Non-pigmented ciliary epithelial cell (primary cell): ENCODE measurements around the gene FUT8.
"Not testable (repeated sequence)": the region's sequence is repeated elsewhere in the genome, so short reads cannot be mapped to it uniquely, and the experiment has no call there.

Experiments used
- DNase-seq: peaks from one replicate; pipeline ENCODE4 v3.0.0-alpha.2; 2010; ENCODE audit warnings: low read depth

The FUT8 gene

DNA sequence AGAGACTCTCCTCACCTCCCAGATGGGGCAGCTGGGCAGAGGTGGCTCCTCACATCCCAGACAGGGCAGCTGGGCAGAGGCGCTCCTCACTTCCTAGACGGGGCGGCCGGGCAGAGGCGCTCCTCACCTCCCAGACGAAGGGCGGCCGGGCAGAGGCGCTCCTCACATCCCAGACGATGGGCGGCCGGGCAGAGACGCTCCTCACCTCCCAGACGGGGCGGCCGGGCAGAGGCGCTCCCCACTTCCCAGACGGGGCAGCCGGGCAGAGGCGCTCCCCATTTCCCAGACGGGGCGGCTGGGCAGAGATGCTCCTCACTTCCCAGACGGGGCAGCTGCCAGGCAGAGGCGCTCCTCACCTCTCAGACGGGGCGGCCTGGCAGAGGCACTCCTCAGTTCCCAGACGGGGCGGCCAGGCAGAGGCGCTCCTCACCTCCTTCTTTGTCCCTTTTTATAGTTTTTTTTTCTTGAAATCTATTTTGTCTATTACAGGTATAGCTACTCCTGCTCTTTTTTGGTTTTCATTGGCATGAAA, 304.9 kb downstream of the FUT8 start:
- DNase-seq = not testable (repeated sequence)

DNA sequence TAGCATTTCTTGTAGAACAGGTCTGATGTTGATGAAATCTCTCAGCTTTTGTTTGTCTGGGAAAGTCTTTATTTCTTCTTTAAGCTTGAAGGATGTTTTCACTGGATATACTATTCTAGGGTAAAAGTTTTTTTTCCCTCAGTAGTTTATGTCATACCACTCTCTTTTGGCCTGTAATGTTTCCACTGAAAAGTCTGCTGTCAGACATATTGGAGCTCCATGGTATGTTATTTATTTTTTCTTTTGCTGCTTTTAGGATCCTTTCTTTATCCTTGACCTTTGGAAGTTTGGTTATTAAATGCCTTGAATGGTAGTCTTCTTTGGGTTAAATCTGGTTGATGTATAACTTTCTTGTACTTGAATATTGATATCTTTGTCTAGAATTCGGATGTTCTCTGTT, 306.1 kb downstream of the FUT8 start:
- DNase-seq = no peak

GRCh38 chr14:65720171-65720570, 307.6 kb downstream of the FUT8 start:
- no peak for DNase-seq

- DNase-seq = no peak
Observed at GRCh38 chr14:65720743-65721142, 308.2 kb downstream of the FUT8 start.

DNA sequence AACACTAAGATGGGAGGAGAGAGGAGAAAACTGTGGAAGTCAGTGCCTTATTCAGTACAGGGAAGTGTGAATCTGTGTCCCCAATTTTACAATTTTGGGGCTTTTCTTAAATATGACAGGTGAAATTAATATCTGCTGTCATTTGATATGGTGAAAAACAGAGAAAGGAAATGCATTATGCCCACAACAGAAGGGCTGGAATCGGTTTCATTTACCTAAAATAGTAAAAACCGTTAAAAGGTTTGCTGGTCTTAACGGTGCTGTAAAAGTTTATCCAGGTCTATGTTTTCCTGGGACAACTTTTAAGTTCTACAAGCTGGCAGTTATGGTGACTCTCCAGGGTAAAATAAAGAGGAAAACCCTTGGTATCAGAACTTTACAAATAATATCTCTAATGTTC, 310.8 kb downstream of the FUT8 start:
- no peak for DNase-seq

DNA sequence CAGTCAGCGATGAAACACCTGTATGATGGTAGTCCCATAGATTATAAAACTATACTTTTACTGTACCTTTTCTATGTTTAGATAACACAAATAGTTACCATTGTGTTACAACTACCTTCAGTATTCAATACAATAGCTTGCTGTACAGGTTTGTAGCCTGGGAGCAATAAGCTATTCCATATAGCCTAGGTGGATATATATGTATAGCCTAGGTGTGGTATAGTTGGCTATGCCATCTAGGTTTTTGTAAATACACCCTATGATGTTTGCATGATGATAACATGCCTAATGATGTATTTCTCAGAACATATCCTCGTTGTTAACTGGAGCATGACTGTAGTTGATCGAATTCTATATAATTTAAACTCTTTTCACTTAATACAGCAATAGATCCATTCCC, 316.1 kb downstream of the FUT8 start:
- no peak for DNase-seq

DNA sequence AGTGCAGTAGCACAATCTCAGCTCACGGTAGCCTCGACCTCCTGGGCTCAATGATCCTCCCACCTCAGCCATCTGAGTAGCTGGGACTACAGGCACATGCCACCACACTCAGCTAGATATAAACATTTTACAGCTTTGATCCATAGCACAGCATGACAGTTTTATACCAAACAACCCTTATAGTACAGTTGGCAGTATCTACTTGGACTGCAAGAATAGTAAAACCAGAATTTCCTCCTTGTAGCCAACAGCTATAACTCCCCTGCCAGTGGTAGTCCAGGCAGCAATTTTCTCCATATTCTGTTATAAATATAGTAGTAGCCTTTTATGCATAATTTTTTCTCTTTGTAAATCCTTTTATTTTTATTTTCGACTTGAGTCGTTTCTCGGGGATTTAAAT, 317.0 kb downstream of the FUT8 start:
- no peak for DNase-seq

DNA sequence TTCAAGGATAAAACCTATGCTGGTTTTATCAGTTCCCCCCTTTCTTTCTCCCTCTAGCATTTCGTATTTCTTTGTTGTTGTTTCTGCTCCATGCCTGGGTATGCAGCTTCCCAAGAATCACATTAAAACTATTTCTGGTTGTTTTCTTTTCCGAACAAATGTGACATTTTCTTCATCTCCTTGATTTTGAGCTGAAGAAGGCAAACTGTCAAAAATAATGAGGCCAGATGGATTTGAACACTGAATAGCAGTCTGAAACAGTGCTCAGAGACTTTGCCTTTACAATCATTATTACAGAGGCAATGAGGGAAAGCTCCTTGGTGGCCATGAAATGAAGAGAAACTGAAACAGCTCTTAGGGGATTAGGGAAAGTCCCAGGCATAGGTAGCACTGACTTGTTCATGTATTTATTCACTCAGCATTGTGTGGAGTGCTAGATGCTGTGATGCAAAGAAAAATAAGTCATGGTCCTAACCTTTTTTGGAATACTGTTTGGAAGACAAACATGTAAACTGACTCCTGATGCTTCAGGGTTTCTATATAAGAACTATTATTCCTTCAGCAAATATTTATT, 319.5 kb downstream of the FUT8 start:
- no peak for DNase-seq

DNA sequence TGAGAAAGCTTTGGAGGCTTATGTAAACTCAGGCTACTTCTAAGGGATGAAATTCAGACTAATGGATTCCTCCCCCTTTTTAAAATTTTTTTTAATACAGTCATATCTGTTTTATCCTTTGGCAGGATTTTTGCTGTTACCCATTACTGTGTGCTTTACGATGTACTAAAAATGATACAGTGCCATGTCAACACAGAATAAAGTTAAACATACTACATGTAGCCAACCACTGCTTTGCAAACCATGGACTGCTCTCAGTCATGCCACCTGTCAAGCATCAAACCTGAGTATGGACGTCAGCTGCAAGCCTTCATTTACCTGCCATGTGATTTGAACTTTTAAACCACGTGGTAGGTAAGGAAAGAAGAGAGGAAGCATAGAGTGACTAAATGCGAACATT, 325.8 kb downstream of the FUT8 start:
- DNase-seq = no peak

DNA sequence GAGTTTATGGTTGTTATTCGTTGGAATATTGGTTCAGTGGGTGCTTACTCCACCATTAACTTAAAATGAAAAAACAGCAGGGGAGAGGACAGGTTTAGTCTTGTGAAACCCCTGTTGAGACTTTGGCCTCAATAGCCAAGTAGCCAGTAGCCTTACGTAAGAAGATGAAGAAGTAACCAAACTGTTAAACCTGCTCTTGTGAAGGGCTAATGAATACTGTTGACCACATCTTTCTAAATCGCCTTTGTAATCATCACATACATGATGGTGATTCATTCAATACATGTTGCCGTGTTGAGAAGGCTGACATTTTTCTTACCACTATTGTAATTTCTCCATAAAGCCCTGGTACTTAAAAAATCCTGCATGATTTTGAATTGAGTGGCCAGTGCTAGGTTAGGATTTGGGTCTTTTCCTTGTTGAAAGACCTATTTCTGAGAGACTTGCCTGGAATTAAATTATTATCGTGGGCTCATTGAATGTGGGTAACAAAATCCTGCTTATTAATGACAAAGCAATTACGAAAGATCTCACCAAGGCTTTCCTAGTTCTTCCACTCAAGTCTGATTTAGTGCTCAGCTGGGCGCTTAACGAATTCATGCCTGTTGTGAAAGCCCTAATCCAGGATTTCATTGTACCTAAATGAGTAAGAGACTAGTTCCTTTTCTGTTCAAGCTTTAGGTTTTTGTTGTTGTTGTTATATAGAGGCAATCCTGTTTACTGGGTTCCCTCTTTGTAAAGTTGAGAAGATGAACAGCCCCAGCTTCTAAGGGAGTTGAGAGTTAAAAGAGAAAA, 333.1 kb downstream of the FUT8 start:
- no peak for DNase-seq

GRCh38 chr14:65748796-65749195, 336.3 kb downstream of the FUT8 start:
- no peak for DNase-seq

GRCh38 chr14:65749287-65749686, 336.8 kb downstream of the FUT8 start:
- no peak for DNase-seq

DNA sequence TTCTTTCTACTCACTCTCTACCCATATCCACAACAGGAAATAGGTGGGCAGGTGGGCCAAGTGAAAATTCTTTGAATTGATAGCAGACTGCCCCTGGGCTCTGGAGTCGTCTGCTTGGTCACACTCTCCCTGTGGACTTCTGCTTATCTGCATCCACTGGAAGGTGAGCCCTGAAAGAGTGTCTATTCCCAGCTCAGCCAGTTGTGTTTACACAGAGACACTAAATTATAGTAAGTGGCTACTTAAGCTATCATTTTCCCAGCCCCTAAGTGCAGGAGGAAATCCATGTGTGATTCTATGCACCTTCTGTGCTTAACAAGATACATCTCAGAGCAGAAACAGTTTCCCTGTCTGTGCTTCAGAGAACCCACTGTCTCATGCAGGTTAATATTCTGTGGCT, 338.4 kb downstream of the FUT8 start:
- no peak for DNase-seq

- no peak for DNase-seq
Observed at GRCh38 chr14:65751510-65751909, 339.0 kb downstream of the FUT8 start.

DNA sequence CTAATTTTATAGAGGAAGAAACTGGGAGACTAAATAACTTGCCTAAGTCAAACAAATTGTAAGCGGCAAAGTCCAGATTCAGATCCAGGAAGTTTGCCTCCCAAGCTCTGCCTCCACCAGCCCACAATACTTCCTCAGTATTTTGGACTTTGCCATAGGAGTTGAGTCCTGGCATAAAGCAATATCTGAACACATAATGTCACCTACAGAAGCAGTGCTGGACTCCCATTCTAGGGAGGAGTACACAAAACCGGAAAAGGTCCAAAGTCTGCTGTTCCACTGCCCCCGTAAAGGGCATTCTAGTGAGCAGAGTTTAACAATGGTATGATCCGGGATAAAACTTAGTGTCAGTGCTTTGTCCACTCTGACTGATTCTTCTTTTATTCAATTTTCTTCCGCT, 340.5 kb downstream of the FUT8 start:
- DNase-seq = no peak

DNA sequence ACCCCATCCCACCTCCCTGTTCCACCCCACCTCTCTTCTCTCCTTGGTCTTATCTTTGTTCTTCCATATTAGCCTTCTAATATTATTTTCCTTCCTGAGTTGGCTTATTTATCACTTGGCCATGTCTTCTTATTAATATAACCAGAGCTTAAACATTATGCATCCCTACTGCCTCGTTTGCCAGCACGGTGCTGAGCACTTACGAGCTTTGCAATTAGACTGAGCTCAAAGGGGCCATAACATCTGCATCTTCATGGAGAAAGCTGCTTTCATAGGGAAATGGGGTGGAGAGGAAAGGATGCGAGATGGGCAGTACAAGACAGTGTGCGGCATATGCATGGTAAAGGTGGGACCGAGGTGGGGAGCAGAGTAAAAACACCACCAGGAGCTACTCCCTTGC, 342.8 kb downstream of the FUT8 start:
- DNase-seq = no peak

DNA sequence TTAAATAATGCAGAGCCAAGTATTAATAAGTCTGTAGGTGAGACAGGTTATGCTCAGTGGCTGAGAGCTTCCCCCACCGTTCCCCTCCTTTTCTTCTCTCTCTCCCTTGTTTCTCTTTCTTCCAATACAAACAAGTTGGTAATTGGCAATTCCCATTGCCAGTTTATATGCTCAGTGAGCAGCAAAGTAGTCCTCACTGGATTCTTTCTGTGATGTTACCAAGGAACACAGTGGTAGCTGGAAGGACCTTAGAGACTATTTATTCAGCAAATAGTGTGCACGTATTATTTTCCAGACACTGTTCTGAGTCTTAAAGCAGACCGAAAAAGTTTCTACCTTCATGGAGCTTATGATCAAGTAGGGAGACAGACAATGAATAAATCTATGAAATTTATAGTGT, 344.4 kb downstream of the FUT8 start:
- no peak for DNase-seq

DNA sequence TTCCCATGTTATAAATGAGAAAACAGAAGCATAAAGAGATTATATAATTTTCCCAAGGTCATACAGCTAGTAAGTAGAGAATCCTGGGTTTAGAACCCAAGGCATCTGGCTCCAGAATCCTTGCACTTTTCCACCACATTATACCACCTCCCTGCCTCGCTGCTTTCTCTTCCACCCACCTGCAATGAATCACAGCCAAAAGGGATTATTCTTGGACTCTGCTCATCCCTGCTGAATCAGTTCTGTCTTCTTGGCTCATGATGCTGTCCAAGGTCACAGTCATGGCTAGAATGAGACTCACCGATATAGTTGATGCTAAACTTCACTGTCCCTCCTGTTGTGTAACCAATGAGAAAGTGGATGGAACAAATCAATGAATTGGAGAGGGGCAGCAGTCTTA, 356.6 kb downstream of the FUT8 start:
- DNase-seq = no peak

DNA sequence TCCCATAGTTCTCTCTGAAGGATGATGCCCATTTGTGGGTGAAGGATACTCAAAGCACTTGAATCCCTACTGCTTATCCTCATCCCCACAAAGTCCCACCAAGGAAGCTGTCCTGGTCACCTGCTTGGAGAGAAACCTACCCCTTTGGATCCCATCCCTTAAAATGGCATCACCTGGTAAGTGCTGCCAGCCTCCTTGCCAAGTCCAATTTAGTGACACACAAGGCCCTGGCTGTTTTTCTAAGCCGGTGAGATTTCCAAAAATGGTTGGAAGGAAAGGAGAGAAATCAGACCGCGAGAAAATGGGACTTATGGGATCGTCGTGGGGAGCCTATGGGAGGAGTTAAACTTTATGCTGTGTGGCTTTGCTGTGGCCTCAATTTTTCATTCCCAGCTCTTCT, 358.2 kb downstream of the FUT8 start:
- no peak for DNase-seq

- DNase-seq = no peak
Observed at GRCh38 chr14:65771271-65771670, 358.7 kb downstream of the FUT8 start.

DNA sequence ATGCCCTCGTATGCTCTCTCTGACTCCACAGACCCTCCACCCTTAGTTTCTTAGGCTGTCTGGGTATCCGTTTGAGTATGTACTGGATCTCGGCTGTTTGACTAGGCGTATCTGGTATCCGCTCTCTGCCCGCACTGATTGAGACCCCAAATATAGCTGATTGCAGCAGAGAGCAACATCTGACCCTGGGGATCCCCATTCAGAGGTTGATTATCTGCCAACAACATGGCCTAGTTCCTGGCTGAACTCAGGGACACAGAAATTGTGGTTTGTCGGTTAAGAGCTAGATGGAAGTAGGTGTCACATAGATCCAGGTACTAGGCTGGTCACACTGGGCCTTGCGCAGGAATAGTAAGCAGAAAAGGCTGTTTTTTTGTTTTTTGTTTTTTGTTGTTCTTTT, 359.9 kb downstream of the FUT8 start:
- no peak for DNase-seq

DNA sequence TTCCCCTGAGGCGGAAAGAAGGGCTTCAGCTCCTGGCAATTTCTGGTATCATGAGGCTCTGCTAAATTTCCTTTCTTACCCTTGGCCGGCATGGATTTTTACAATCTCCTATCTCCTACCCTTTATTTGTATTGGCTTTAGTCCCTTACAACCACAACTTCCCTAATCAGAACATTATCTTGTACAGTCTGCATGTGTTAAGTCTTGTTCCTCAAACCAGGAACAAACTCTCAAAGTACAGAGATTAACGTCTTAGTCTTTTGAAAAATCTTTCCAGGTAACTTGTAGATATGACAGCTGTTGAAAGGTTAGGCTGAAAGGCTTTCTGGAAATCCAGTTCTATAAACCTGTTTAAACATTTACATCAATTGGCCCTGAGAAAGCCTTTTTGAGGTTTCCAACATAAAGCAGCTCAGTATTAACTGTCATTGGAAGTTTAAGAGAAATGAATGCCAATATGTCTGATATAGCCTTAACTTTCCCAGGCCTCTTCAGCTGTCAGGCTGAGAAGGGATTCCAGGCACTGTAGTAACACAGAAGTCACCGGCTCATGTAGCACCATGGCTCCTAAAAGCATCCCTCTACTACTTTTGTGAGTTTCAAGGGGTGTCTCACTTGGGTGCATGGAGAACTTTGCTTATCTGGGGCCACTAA, 360.5 kb downstream of the FUT8 start:
- DNase-seq = no peak

DNA sequence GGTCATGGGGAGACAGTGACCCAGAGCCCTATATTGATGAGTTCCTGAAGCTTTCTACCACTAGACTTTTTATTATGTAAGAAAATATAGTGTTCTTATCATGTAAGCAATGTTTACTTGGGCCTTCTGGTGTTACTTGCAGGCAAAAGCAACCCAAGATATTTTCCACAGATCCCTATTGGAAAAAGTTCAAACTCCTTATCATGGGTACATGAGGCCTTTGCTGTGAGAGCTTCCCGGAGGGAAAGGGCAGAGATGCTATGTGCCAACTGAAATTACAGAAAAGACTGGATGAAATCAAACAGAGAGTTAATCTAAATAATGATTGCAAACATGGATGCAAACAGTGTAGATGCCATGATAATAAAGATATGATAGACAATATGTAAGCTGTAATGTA, 361.5 kb downstream of the FUT8 start:
- no peak for DNase-seq
